GM21825 (cell line): Measurements from ENCODE around the gene ADAM29.
"Not testable (repeated sequence)": the region's sequence is repeated elsewhere in the genome, so short reads cannot be mapped to it uniquely, and the experiment has no call there.

Source experiments
- ATAC-seq: cut with Tn5 transposase; IDR thresholded peaks from one replicate; pipeline ENCODE4 v1.9.1; 2021; ENCODE audit warnings: mild to moderate bottlenecking, moderate library complexity; ENCODE audit not compliant: unreplicated experiment

The ADAM29 gene

GRCh38 chr4:174918058-174918457 lies at the start of gene ADAM29:
Gene ADAM29, plus strand, starts transcription at chr4:174918358. Its CDS starts 57,168 bp downstream, at chr4:174975526.
- ATAC-seq: no peak

- no peak for ATAC-seq
These were observed 48.8 kb upstream of the ADAM29 start for GRCh38 chr4:174869339-174869738.

- ATAC-seq: no peak
These were observed 47.8 kb upstream of the ADAM29 start for GRCh38 chr4:174870311-174870710.

- ATAC-seq: no peak
These were observed 46.8 kb upstream of the ADAM29 start for GRCh38 chr4:174871407-174871806.

GRCh38 chr4:174873146-174873545 lies 45.0 kb upstream of the ADAM29 start:
- not testable (repeated sequence) for ATAC-seq

- no peak for ATAC-seq
These were observed 44.2 kb upstream of the ADAM29 start for GRCh38 chr4:174873931-174874330.

- no peak for ATAC-seq
These were observed 43.3 kb upstream of the ADAM29 start for GRCh38 chr4:174874898-174875297.

- ATAC-seq: no peak
These were observed 38.2 kb upstream of the ADAM29 start for GRCh38 chr4:174880001-174880400.

GRCh38 chr4:174882317-174882992 lies 35.7 kb upstream of the ADAM29 start:
- no peak for ATAC-seq

- ATAC-seq: no peak
These were observed 10.7 kb upstream of the ADAM29 start for GRCh38 chr4:174907508-174907907.

GRCh38 chr4:174910271-174910670 lies 7.9 kb upstream of the ADAM29 start:
- no peak for ATAC-seq

- no peak for ATAC-seq
These were observed 5.1 kb upstream of the ADAM29 start for GRCh38 chr4:174912919-174913543.

- ATAC-seq: no peak
These were observed 1.8 kb downstream of the ADAM29 start for GRCh38 chr4:174919886-174920423.

- no peak for ATAC-seq
These were observed 8.8 kb downstream of the ADAM29 start for GRCh38 chr4:174926958-174927357.

- ATAC-seq: peak; percentile 65
These were observed 10.0 kb downstream of the ADAM29 start for GRCh38 chr4:174928174-174928573.

- no peak for ATAC-seq
These were observed 10.6 kb downstream of the ADAM29 start for GRCh38 chr4:174928575-174929253.

- no peak for ATAC-seq
These were observed 11.2 kb downstream of the ADAM29 start for GRCh38 chr4:174929346-174929745.

- no peak for ATAC-seq
These were observed 12.7 kb downstream of the ADAM29 start for GRCh38 chr4:174930895-174931294.

- no peak for ATAC-seq
These were observed 14.9 kb downstream of the ADAM29 start for GRCh38 chr4:174933083-174933482.

- ATAC-seq: no peak
These were observed 16.2 kb downstream of the ADAM29 start for GRCh38 chr4:174934360-174934759.

- no peak for ATAC-seq
These were observed 17.4 kb downstream of the ADAM29 start for GRCh38 chr4:174935607-174936006.

GRCh38 chr4:174940002-174940401 lies 21.8 kb downstream of the ADAM29 start:
- no peak for ATAC-seq
